Stomach smooth muscle (tissue), 2 donors: ENCODE data around the gene MEF2C.

Experiments
- H3K27ac ChIP-seq: one replicate; pipeline ENCODE4 v1.7.0; 2013; ENCODE audit warnings: mild to moderate bottlenecking, low read length, inconsistent platforms
- H3K27me3 ChIP-seq, 2 donors: one replicate each; pipeline ENCODE4 v1.7.0; 2013; ENCODE audit warnings: low read length in 2 of 2; ENCODE audit not compliant: insufficient read depth in 2 of 2, control insufficient read depth in 1 of 2
- H3K36me3 ChIP-seq, 2 donors: one replicate each; pipeline ENCODE4 v1.7.0; 2013; ENCODE audit warnings: low read length in 2 of 2; ENCODE audit not compliant: control insufficient read depth in 2 of 2, insufficient read depth in 2 of 2
- H3K4me1 ChIP-seq: one replicate; pipeline ENCODE4 v1.7.0; 2013; ENCODE audit warnings: low read length; ENCODE audit not compliant: control insufficient read depth, insufficient read depth
- H3K4me3 ChIP-seq, 2 donors: one replicate each; pipeline ENCODE4 v1.7.0; 2013; ENCODE audit warnings: low read length in 2 of 2
- H3K9ac ChIP-seq, 2 donors: one replicate each; pipeline ENCODE4 v1.7.0; 2013; ENCODE audit warnings: low read length in 2 of 2, mild to moderate bottlenecking in 1 of 2
- H3K9me3 ChIP-seq, 2 donors: one replicate each; pipeline ENCODE4 v1.7.0; 2013; ENCODE audit warnings: low read length in 2 of 2; ENCODE audit not compliant: control insufficient read depth in 2 of 2
- donor health status: healthy.
- donor health status: Pancreatic carcinoma.

Gene MEF2C

DNA sequence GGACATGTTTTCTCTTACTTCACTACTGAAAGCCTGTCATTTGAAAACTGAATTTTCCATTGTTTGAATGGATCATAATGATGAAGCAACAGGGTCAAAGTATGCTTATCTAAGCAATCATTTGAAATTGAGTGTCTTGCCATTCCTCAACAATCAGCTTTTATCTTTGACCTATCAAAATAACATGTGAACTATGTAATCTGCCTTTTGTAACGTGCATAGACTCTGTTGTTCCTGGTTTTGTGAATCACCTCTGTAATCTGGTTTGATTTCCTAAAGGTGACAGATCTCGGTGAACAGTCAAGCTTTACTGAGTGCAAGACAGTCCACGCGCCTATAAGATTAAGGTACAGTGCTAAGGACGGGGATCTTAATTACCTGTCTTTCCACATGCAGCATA lies 3.3 kb downstream of the MEF2C start:
- H3K27me3 ChIP-seq = no peaks in the 10 kb centered on the region
- no peak overlapping the region for H3K27ac ChIP-seq
- peak overlapping the region; percentile 47 to 84 for H3K4me3 ChIP-seq
- H3K9me3 ChIP-seq = no peaks in the 10 kb centered on the region
- no peak overlapping the region for H3K9ac ChIP-seq
- peaks cover 3% of the 10 kb centered on the region for H3K4me1 ChIP-seq
- H3K36me3 ChIP-seq = no peaks in the 10 kb centered on the region

DNA sequence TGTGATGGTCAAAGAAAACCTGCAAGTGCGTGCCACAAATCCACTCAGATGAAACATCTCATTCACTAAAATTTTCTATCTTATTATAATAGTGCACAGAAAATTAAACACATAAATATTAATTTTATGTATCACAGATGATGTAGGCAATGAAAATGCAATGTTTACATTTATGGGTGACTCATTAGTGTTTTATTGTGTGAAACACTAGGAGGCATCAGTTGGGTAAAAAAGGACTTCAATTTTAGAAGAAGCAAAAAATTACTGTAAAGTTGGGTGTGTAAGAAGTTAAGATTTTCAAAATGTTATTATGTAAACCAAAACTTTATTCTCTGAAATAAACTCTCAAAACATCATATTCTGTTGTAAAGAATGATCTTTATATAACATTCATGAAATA lies 4.0 kb downstream of the MEF2C start:
- no peak overlapping the region for H3K4me3 ChIP-seq
- peaks cover 3% of the 10 kb centered on the region for H3K4me1 ChIP-seq
- no peaks in the 10 kb centered on the region for H3K27me3 ChIP-seq
- no peaks in the 10 kb centered on the region for H3K9me3 ChIP-seq
- no peaks in the 10 kb centered on the region for H3K36me3 ChIP-seq
- H3K9ac ChIP-seq = no peak overlapping the region
- H3K27ac ChIP-seq = no peak overlapping the region

DNA sequence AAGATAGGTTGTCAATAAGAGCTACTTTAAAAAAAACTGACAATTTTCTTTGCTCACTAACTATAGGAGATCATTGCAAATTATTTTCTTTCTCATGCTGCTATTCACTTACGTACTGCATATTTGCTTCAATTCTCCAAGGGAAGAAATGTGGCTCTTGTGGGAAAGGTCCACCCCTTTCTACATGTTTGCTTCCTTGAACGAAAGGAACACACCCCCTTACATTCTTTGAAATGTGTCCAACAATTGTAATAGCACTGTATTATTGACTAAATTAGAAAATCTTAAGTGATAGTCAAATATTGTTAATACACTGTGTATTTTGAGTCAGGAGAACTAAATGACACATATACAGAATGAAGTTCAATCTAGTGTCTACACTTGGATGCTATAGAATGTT lies 5.2 kb downstream of the MEF2C start:
- H3K27ac ChIP-seq = no peak overlapping the region
- peaks cover 3% of the 10 kb centered on the region for H3K4me1 ChIP-seq
- H3K9me3 ChIP-seq = no peaks in the 10 kb centered on the region
- no peak overlapping the region for H3K9ac ChIP-seq
- peak overlapping the region in 1 of 2 donors; percentile 14 for H3K4me3 ChIP-seq
- no peaks in the 10 kb centered on the region for H3K36me3 ChIP-seq
- no peaks in the 10 kb centered on the region for H3K27me3 ChIP-seq

DNA sequence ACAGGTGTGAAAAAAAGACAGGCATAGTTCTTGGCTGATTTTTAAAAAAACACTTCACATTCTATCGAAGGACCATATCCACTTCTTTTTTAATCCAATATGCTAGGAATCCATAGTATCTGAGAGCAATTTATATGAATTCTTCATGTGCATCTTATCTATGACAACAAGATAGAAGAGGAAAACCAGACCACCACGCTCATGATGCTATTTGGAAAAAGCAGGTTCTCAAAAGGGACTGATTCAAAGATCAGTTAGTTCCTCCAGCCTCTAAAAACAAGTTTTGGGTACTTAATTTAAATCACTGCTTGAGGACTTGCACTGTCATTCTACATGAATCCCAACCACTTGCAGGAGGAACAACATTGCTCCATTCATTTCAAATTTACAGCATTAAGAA lies 6.3 kb downstream of the MEF2C start:
- Histone ChIP-seq H3K9ac (no peak overlapping the region), H3K27me3 (no peaks in the 10 kb centered on the region), H3K4me3 (peak overlapping the region in 1 of 2 donors; percentile 1), H3K27ac (no peak overlapping the region), H3K4me1 (peaks cover 3% of the 10 kb centered on the region), H3K36me3 (no peaks in the 10 kb centered on the region), H3K9me3 (no peaks in the 10 kb centered on the region)

DNA sequence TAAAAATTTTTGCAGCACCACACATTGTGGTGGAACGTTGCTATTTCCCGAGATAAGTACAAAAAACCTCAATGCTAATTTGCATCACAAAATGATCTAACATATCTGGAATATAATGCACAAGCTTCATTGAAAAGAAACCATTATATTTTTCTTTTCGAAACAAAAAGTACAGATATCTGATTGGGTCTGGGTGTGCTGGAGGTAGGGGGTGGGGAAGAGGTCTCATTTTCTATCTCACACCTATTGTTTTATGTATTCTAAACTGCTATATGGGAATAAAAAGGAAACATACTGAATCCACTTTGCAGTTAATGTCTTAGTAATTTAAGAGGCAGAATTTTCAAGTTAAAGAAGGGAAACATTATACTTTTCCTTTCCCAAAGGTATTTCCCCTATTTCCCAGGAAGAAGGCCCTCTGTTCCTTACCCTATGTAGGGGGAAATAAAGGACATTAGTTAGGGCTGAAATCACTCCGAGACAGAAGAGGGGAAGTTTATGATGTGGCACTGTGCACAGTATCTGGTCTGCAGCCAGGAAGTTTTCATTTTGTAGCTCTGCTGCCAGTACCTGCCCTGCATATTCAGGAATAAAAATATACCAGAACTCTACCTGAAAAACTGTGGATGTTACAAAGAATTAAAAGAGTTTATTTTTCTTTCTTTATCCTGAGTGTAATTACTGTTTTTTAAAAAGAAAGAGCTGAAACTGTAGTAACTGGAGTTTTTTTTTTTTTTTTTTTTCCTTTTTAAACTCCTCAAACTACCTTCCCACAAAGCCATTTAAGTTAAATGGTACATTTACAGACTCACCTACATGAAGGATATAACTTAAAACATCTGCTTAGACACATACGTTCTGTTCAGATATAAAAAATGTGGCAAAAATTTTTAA lies 7.4 kb downstream of the MEF2C start:
- Histone ChIP-seq H3K27ac (no peak overlapping the region), H3K36me3 (no peaks in the 10 kb centered on the region), H3K4me3 (peak overlapping the region; percentile 10 to 30), H3K27me3 (no peaks in the 10 kb centered on the region), H3K9me3 (no peaks in the 10 kb centered on the region), H3K4me1 (peaks cover 3% of the 10 kb centered on the region), H3K9ac (peak overlapping the region in 1 of 2 donors; percentile 42)

DNA sequence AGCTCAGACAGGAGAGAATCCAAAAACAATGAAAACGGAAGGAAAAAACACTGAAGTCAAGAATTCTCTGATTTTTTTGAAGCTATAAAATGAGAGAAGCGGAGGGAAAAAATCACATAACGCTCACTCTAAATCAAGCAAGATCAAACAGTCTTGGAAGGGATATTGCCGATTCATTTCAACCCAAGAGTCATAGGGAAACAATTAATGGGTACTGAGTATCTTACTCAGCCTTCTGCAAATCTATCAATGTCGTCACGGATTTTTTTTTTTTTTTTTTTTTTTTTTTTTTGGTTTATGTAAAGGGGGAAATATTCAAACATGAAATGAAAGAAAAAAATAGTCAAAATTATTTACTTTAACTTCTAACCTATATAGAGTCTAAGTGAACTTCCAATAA lies 9.5 kb downstream of the MEF2C start:
- H3K9me3 ChIP-seq = no peaks in the 10 kb centered on the region
- H3K9ac ChIP-seq = no peak overlapping the region
- no peak overlapping the region for H3K4me3 ChIP-seq
- no peak overlapping the region for H3K27ac ChIP-seq
- H3K27me3 ChIP-seq = no peaks in the 10 kb centered on the region
- no peaks in the 10 kb centered on the region for H3K36me3 ChIP-seq
- peaks cover 3% of the 10 kb centered on the region for H3K4me1 ChIP-seq

DNA sequence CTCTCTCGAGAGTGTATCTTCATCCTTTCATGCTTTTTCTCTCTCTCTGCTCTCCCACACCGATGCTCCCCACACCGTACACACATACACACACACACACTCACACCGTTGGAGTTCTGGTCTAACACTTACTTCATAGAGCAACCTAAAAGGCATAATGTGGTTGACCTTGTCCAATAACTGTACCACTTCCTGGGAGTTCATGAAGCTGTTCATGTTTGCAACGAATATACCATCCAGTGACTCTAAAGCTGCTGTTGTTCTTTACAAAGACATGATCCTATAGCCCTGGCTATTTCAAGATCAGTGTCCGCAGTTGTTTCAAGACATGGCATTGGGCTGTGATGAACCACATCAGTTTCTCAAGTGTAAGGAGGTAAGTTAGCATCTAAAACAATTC lies 10.0 kb downstream of the MEF2C start:
- H3K4me3 ChIP-seq = no peak overlapping the region
- peaks cover 3% of the 10 kb centered on the region for H3K4me1 ChIP-seq
- no peaks in the 10 kb centered on the region for H3K9me3 ChIP-seq
- no peaks in the 10 kb centered on the region for H3K27me3 ChIP-seq
- H3K27ac ChIP-seq = no peak overlapping the region
- no peak overlapping the region for H3K9ac ChIP-seq
- no peaks in the 10 kb centered on the region for H3K36me3 ChIP-seq

DNA sequence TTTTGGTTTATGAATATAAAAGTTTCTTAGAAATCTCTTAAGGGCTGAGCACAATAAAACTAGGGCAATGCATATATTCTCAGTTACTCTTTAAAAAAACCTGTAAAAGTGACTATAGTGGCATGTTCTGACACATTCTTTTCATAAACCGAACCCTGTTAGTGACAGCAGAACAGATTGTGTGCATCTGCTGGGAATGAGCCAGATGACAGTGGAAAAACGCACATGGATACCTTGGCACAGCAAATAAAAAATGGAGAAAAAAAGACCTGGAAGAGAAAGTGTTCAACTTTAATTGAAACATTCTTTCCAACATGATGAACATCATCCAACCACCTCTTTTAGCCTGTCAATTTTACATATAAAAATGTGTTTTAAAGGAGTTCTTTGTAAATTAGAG lies 12.7 kb downstream of the MEF2C start:
- Histone ChIP-seq H3K4me3 (no peak overlapping the region), H3K9ac (no peak overlapping the region), H3K9me3 (no peaks in the 10 kb centered on the region), H3K36me3 (no peaks in the 10 kb centered on the region), H3K27me3 (no peaks in the 10 kb centered on the region), H3K4me1 (peaks cover 2% of the 10 kb centered on the region), H3K27ac (no peak overlapping the region)

DNA sequence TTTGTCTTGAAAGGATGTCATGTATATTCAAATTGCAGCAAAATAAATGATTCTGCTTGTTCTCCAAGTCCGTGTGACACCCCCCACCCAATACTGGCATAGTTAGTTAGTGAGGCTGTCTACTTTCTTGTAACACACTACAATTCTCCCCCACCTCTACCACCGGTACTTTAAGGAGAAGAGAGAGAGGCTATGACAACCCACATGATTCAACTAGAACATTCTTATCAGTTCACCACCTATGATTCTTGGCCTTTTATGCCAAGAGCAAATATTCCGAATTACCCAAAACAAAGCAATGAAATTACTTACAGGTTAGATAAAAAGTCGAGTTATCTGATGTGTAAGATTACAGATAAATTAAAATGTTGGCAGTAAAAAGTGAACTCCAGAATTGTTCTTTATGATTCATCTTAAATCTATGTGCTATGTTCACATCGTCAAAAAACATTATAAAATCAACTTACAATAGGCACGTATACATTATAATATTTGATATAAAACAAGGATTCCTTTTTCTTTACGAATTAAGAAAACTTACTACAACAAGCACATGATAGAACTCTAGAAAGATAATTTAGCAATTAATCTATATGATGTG lies 14.4 kb downstream of the MEF2C start:
- H3K4me1 ChIP-seq = no peaks in the 10 kb centered on the region

DNA sequence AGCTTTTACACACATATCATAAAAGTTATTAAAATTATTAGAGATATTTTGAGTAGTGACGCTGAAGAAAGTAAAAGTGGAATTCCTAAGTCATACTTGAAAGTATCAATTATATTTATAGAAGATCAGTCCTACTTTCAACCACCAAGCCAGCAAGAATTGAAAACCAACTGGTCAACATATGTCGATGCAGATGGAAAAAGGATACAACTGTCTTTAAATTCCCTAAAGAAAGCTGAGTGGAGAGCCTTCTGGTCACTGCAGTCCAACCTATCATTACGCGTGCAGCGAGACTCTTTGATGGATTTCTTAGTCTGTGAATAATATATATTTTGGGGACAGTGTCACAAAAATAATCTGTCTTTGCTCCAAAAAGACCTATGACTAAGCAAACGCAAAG lies 15.3 kb downstream of the MEF2C start:
- H3K36me3 ChIP-seq = no peaks in the 10 kb centered on the region
- H3K4me1 ChIP-seq = no peaks in the 10 kb centered on the region
- no peaks in the 10 kb centered on the region for H3K27me3 ChIP-seq
- H3K9me3 ChIP-seq = no peaks in the 10 kb centered on the region
- H3K27ac ChIP-seq = no peak overlapping the region
- no peak overlapping the region for H3K9ac ChIP-seq
- no peak overlapping the region for H3K4me3 ChIP-seq

More for the DNA sequence above, 14.4 kb downstream of the MEF2C start:
- Histone ChIP-seq H3K9me3 (no peaks in the 10 kb centered on the region), H3K27me3 (no peaks in the 10 kb centered on the region), H3K4me3 (no peak overlapping the region), H3K27ac (no peak overlapping the region), H3K9ac (no peak overlapping the region), H3K36me3 (no peaks in the 10 kb centered on the region)

DNA sequence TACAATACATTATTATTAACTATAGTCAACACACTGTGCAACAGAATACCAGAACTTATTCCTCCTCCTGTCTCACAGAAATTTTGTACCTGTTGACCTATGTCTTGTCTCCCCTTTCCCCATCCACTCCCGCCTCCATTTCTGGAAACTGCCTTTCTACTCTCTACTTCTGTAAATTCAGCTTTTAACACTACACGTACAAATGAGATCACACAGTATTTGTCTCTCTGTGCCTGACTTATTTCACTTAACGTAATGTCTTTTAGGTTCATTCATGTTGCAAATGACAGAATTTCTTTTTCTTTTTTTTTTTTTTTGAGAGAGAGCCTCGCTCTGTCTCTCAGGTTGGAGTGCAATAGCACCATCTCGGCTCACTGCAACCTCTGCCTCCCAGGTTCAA lies 19.5 kb downstream of the MEF2C start:
- Histone ChIP-seq H3K9ac (no peak overlapping the region), H3K9me3 (no peaks in the 10 kb centered on the region), H3K4me3 (no peak overlapping the region), H3K27ac (no peak overlapping the region), H3K27me3 (no peaks in the 10 kb centered on the region), H3K36me3 (peaks cover 0 to 2% of the 10 kb centered on the region in 2 donors), H3K4me1 (no peaks in the 10 kb centered on the region)
